Stimulated activated memory B cell treated with anti-CD40 and anti-IgM and Interleukin-4, amounts not matched to agents 10 μg/mL and 1 μg/mL and 100 μg/mL, for 72 hours (primary cell): ENCODE results near the gene ZNF410.
"Not testable (repeated sequence)": the region's sequence is repeated elsewhere in the genome, so short reads cannot be mapped to it uniquely, and the experiment has no call there.

Source experiments
- ATAC-seq: fragments of 150-1000 bp; cut with Tn5 transposase; 2 replicates; pipeline ENCODE4 v1.10.0; 2021
- H3K27ac Mint-ChIP-seq: one replicate; pipeline ENCODE4 v1.8.0; 2022; ENCODE audit warnings: mild to moderate bottlenecking, mixed read lengths
- H3K27me3 Mint-ChIP-seq: one replicate; pipeline ENCODE4 v1.8.0; 2022; ENCODE audit warnings: mixed read lengths
- H3K36me3 Mint-ChIP-seq: one replicate; pipeline ENCODE4 v1.8.0; 2022; ENCODE audit warnings: mixed read lengths
- H3K4me1 Mint-ChIP-seq: one replicate; pipeline ENCODE4 v1.8.0; 2022; ENCODE audit warnings: mixed read lengths
- H3K4me3 Mint-ChIP-seq: one replicate; pipeline ENCODE4 v1.8.0; 2022; ENCODE audit warnings: mild to moderate bottlenecking, moderate library complexity, mixed read lengths
- H3K9me3 Mint-ChIP-seq: one replicate; pipeline ENCODE4 v1.8.0; 2022; ENCODE audit warnings: mixed read lengths

Gene ZNF410, protein sequence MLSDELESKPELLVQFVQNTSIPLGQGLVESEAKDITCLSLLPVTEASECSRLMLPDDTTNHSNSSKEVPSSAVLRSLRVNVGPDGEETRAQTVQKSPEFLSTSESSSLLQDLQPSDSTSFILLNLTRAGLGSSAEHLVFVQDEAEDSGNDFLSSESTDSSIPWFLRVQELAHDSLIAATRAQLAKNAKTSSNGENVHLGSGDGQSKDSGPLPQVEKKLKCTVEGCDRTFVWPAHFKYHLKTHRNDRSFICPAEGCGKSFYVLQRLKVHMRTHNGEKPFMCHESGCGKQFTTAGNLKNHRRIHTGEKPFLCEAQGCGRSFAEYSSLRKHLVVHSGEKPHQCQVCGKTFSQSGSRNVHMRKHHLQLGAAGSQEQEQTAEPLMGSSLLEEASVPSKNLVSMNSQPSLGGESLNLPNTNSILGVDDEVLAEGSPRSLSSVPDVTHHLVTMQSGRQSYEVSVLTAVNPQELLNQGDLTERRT

DNA sequence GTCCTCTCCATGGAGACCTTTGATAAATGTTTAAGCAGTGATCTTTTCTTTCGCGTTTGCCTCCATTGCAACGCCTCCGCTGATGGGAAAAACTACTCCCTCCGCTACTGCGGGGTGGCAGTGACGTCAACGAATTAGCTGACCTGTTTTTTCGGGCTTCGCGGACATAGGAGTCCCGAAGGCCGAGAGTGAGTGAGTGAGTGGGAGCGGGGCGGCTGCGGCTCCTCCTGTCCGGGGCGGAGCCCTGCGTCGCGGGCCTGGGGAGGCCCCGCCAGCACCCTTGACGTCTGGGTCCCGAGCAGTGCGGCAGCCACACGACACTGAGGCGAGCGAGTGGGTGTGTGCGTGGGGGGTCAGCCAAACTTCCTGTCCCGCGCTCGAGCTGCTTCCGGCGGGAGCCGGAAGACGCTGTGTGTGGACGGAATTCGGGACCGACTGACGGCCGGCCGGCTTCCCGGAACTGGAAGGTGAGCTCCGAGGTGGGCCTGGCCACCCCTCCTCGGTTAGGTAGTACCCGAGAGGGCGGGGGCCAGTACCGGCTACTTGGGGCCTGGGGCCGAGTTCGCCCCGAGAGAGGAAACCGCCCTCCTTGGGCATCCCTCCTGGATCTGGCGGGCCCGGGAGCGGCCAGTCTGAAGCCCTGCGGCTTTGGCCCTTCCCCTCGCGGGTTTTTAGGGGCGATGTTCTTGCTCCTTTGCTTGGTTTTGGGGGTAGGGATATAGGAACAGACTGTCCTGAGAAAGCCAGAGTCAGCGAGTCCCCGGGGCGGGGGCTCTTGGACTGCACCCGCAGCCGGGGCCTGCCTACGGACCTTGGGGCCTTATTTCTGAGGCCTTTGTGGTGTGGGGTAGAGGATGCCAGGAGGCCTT lies at the start of gene ZNF410:
ZNF410 (plus strand) TSS at position 411 of the 869 bp plus-strand sequence. CDS start 5,317 bp downstream, outside the sequence.
- Mint-ChIP-seq H3K27ac (peak within 1 kb of the TSS; percentile 98), H3K36me3 (no peaks in the 10 kb centered on the region), H3K4me3 (peak within 1 kb of the TSS; percentile 90), H3K4me1 (peaks cover 46% of the 10 kb centered on the region), H3K9me3 (no peaks in the 10 kb centered on the region), H3K27me3 (no peaks in the 10 kb centered on the region)
- peak; percentile 100 for ATAC-seq

DNA sequence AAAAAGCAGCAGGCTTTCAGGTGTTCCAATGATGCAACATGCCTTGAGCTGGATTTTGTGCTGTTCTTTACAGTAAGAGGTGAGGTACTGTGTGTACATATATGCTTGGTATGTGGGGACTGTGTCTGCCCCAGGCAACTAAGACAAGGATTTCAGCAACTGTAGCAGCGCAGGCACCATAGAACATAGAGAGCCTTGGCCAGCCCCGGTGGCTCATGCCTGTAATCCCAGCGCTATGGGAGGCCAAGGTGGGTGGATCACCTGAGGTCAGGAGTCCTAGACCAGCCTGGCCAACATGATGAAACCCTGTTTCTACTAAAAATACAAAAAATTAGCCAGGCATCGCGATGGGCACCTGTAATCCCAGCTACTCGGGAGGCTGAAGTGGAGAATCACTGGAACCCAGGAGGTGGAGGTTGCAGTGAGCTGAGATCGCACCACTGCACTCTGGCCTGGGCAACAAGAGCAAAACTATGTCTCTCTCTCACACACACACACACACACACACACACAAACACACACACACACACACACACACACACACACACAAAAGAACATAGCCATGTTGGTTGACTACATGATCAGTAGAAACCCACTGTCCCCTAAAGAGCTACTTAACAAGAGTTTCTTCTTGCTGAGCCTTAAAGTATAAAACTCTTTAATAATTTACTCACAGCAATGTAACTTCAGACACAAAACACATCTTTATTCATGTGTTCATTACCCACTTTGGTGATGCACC lies 48.2 kb upstream of the ZNF410 start:
- not testable (repeated sequence) for H3K4me3 Mint-ChIP-seq, H3K27me3 Mint-ChIP-seq, H3K4me1 Mint-ChIP-seq, H3K36me3 Mint-ChIP-seq, H3K9me3 Mint-ChIP-seq, H3K27ac Mint-ChIP-seq, ATAC-seq

DNA sequence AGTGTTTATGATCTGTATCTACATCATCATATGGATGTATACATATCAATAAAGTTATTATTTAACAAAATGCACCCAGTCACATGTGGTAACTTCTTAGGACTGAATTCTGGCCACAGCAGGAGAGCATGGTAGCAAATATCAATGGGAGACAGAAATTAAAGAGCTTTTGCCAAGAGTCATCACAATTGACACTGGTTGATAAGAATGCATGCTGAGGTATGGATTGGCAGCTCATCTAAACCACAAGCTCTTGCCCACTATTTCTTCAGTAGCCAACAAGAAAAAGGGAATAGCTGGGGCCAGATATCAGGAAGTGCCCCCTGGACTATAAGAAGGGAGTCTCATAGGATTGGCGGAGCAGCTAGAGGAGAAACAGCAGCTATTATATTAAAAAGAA lies 44.5 kb upstream of the ZNF410 start:
- Mint-ChIP-seq H3K27me3 (no peaks in the 10 kb centered on the region), H3K27ac (no peak overlapping the region)

DNA sequence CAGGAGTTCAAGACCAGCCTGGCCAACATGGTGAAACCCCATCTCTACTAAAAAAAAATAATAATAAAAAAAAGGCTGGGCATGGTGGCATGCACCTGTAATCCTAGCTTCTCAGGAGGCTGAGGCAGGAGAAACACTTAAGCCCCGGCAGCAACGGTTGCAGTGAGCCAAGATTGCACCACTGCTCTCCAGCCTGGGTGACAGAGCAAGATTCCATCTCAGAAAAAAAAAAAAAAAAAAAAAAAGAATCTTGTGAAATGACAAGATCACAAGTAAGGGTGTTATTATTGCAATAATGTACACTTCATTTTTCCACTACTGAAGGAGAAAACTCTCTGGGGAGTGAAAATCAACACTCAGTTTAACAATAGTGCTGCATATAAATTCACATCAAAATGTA lies 43.8 kb upstream of the ZNF410 start:
- Mint-ChIP-seq H3K4me1 (no peaks in the 10 kb centered on the region), H3K27ac (no peak overlapping the region), H3K36me3 (no peaks in the 10 kb centered on the region), H3K9me3 (peaks cover 3% of the 10 kb centered on the region), H3K4me3 (no peak overlapping the region), H3K27me3 (no peaks in the 10 kb centered on the region)
- ATAC-seq, result no peak

More for the DNA sequence above, 44.5 kb upstream of the ZNF410 start:
- ATAC-seq, result no peak
- H3K36me3 Mint-ChIP-seq, result no peaks in the 10 kb centered on the region
- no peak overlapping the region for H3K4me3 Mint-ChIP-seq
- H3K4me1 Mint-ChIP-seq, result no peaks in the 10 kb centered on the region
- peaks cover 3% of the 10 kb centered on the region for H3K9me3 Mint-ChIP-seq

DNA sequence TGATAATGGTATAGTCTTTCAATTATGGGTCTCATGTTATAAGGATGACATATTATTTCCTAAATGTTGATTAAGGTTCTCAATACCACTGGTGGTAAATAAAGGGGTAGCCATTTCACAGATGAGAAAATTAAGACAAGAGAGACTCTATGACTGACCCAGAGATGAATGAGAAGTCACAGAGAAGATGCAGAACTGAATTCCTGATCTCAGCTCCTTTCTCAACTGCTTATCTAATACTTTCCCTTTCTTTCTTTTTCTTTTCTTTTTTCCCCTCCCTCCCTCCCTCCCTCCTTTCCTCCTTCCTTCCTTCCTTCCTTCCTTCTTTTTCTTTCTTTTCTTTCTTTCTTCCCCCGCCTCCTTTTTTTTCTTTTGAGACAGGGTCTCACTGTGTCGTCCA lies 43.4 kb upstream of the ZNF410 start:
- no peaks in the 10 kb centered on the region for H3K4me1 Mint-ChIP-seq
- H3K27ac Mint-ChIP-seq, result no peak overlapping the region
- H3K4me3 Mint-ChIP-seq, result no peak overlapping the region
- peaks cover 3% of the 10 kb centered on the region for H3K9me3 Mint-ChIP-seq
- no peak for ATAC-seq
- no peaks in the 10 kb centered on the region for H3K27me3 Mint-ChIP-seq
- no peaks in the 10 kb centered on the region for H3K36me3 Mint-ChIP-seq

DNA sequence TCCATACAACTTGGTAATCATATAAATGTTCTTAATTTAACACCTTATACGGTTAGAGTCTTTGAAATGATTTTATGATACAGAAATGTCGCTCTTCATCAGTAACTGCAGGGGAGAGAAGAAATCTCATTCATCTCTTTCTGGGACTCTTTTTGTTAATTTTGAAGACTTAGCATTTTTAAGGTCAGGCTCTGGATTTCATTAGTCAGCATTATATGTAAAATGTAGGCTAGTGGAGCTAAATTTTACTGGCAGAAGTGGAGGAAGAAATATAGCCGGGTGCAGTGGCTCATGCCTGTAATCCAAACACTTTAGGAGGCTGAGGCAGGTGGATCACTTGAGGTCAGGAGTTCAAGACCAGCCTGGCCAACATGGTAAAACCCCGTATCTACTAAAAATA lies 39.7 kb upstream of the ZNF410 start:
- Mint-ChIP-seq H3K4me3 (no peak overlapping the region), H3K27ac (no peak overlapping the region), H3K27me3 (no peaks in the 10 kb centered on the region), H3K9me3 (peaks cover 3% of the 10 kb centered on the region), H3K36me3 (no peaks in the 10 kb centered on the region), H3K4me1 (peaks cover 12% of the 10 kb centered on the region)
- ATAC-seq, result no peak

DNA sequence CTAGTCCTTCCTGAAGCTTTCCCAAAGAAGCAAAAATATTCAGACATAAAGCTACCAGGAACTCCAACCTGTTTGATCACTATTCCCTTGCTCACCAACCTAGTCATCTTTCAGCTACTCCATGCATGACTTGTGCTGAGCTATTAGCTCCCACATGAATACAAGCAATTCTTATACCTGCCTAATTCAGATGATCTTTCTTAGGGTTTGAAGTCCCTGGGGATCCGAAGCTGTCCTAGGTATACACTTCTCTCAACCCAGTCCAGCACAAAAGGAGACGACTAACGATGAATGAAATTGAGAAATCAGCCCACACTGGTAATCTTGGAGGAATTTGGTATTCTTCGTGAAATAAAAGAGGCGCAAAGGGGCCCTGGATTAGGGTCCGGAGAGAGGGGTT lies 35.7 kb upstream of the ZNF410 start:
- Mint-ChIP-seq H3K4me3 (peak overlapping the region; percentile 91), H3K27ac (peak overlapping the region; percentile 95), H3K9me3 (no peaks in the 10 kb centered on the region), H3K27me3 (no peaks in the 10 kb centered on the region), H3K4me1 (peaks cover 22% of the 10 kb centered on the region), H3K36me3 (no peaks in the 10 kb centered on the region)
- ATAC-seq, result no peak

DNA sequence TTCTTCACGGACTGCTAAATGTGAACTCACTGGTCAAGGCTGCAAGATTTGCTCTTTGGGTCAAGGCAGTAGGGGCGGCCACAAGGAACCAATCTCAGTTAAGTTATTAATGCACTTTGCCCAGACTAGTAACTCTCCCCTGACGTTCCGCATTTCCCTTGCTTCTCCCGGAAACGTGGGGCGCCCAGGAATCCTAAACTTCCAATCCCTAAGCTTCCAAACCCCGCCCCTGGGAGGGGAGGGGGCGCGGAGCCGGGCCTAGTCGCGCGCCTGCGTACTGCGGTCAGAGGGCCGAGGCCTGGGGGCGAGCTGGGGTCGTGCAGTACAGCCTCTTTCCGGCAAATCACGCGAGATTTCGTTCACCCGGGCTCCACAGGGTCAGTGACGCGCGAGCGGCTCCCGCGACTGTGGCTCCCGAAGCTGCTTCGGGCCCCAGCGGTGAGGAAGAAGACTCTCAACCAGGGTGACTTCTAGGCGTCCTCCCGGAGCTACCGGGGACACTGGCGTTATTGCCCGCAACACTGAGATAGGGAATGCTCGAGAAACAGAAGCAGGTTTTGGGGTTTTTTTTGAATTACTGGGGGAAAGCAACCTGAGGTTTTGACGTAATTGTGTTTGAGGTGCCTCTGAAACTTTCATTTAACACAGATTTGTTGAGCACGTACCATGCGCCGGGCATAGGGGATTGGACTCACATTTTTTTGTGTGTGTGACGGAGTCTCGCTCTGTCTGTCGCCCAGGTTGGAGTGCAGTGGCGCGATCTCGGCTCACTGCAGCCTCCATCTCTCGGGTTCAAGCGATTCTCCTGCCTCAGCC lies 34.9 kb upstream of the ZNF410 start, which contains the start of gene PTGR2:
PTGR2 (plus strand) TSS at position 265 of the 816 bp plus-strand sequence. CDS start 7,032 bp downstream, outside the sequence.
- Mint-ChIP-seq H3K27me3 (no peaks in the 10 kb centered on the region), H3K27ac (peak within 1 kb of the TSS; percentile 95), H3K9me3 (no peaks in the 10 kb centered on the region), H3K4me1 (peaks cover 22% of the 10 kb centered on the region), H3K4me3 (peak within 1 kb of the TSS; percentile 91), H3K36me3 (no peaks in the 10 kb centered on the region)
- peak; percentile 98 for ATAC-seq

DNA sequence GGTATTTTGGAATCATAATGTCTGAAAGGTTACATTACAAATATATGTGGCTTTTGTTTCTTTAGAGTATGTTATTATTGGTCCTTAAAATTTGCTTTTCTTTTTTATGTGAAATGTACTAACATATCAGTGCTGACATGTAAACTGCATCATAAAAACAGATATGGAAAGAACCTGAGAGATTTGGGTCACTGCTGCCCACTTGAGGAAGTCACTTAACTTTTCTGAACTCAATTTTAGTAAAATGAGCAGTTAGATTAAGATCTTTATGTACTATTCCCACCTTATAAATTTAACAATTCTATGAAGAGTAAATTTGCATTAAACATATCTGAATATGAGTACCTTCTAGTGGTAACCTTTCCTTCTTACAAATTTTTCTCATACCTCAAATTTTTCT lies 27.5 kb upstream of the ZNF410 start:
- peaks cover 4% of the 10 kb centered on the region for H3K4me1 Mint-ChIP-seq
- no peak for ATAC-seq
- H3K27ac Mint-ChIP-seq, result no peak overlapping the region
- no peak overlapping the region for H3K4me3 Mint-ChIP-seq
- H3K9me3 Mint-ChIP-seq, result no peaks in the 10 kb centered on the region
- peaks cover 2% of the 10 kb centered on the region for H3K36me3 Mint-ChIP-seq
- no peaks in the 10 kb centered on the region for H3K27me3 Mint-ChIP-seq

DNA sequence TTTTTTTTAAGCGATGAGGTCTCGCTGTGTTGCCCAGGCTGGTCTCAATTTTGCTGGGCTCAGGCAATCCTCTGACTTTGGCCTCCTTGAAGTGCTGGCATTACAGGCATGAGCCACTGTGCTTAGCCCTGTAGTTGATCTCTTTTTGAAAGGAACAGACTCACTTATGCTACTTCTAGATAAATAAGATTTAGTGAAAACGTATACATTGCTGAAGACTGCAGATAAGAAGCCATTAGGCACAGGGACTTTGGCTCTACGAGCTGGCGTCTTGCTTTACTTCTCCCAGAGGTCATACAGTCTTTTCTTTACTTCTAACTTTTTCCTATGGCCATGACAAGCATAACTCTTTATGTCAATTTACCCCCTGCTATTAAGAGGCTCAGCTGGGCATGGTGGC lies 25.6 kb upstream of the ZNF410 start:
- no peaks in the 10 kb centered on the region for H3K27me3 Mint-ChIP-seq
- no peak overlapping the region for H3K27ac Mint-ChIP-seq
- H3K9me3 Mint-ChIP-seq, result no peaks in the 10 kb centered on the region

DNA sequence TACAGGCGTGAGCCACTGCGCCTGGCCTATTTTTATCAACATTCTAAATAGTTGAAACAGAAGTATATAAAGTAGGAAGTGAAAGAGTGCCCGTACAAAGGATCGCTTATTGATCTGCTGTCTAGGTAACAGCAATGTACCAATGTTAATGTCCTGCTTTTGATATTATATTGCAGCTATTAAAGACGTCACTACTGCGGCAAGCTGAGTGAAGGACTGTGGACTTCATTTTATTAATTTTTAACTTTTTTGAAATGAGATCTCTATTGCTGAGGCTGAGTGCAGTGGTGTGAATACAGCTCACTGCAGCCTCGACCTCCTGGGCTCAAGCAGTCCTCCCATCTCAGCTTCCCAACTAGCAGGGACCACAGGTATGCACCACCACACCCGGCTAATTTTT lies 24.2 kb upstream of the ZNF410 start:
- peaks cover 4% of the 10 kb centered on the region for H3K4me1 Mint-ChIP-seq
- H3K27ac Mint-ChIP-seq, result no peak overlapping the region
- peaks cover 15% of the 10 kb centered on the region for H3K36me3 Mint-ChIP-seq
- H3K27me3 Mint-ChIP-seq, result no peaks in the 10 kb centered on the region
- H3K4me3 Mint-ChIP-seq, result peak overlapping the region; percentile 58
- H3K9me3 Mint-ChIP-seq, result no peaks in the 10 kb centered on the region
- no peak for ATAC-seq

More for the DNA sequence above, 25.6 kb upstream of the ZNF410 start:
- H3K4me1 Mint-ChIP-seq, result peaks cover 4% of the 10 kb centered on the region
- ATAC-seq, result no peak
- peaks cover 15% of the 10 kb centered on the region for H3K36me3 Mint-ChIP-seq
- H3K4me3 Mint-ChIP-seq, result no peak overlapping the region

DNA sequence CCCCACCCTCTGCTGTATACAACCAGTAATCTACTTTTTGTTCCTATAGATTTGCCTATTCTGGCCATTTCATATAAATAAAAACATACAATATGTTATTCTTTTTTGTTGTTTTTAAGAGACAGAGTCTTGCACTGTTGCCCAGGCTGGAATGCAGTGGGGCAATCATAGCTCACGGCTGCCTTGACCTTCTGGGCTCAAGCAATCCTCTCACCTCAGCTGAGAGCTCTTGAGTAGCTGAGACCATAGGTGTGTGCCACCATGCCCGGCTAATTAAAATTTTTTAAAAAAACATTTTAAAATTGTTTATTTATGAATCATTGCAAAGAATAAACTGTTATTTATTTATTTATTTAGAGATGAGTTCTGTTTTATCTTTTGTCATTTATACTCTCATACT lies 23.4 kb upstream of the ZNF410 start:
- H3K4me3 Mint-ChIP-seq, result no peak overlapping the region
- H3K27ac Mint-ChIP-seq, result no peak overlapping the region
- peaks cover 4% of the 10 kb centered on the region for H3K4me1 Mint-ChIP-seq
- H3K36me3 Mint-ChIP-seq, result peaks cover 15% of the 10 kb centered on the region
- H3K27me3 Mint-ChIP-seq, result no peaks in the 10 kb centered on the region
- H3K9me3 Mint-ChIP-seq, result no peaks in the 10 kb centered on the region
- ATAC-seq, result no peak

DNA sequence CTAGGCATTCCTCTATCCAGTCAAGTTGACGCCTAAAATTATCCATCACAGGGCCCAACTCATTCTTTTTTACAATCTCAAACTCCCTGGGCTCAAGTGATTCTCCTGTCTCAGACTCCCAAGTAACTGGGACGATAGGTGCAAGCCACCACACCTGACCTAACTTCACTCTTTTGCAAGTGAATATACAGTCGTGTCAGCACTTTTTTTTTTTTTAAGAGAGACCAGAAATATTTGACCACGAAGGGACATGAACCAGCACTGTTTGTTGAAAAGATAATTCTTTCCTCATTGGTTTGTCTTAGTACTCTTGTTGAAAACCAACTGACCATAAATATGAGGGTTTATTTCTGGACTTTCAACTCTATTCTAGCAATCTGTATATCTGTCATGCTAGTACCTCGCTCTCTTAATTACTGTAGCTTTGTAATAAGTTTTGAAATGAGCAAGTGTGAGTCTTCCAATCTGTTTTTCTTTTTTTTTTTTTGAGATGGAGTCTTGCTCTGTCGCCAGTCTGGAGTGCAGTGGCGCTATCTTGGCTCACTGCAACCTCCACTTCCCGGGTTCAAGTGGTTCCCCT lies 21.0 kb upstream of the ZNF410 start:
- Mint-ChIP-seq H3K9me3 (no peaks in the 10 kb centered on the region), H3K4me3 (no peak overlapping the region), H3K4me1 (peaks cover 4% of the 10 kb centered on the region), H3K36me3 (peaks cover 15% of the 10 kb centered on the region), H3K27me3 (no peaks in the 10 kb centered on the region), H3K27ac (no peak overlapping the region)
- no peak for ATAC-seq

DNA sequence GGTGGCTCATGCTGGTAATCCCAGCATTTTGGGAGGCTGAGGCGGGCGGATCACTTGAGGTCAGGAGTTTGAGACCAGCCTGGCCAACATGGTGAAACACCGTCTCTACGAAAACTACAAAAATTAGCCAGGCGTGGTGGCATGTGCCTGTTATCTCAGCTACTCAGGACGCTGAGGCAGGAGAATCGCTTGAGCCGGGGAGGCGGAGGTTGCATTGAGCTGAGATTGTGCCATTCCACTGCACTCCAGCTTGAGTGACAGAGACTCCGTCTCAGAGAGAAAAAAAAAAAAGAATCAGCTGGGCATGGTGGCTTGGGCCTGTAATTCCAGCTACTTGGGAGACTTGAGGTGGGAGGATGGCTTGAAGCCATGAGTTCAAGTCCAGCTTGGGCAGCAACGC lies 16.9 kb upstream of the ZNF410 start:
- not testable (repeated sequence) for ATAC-seq, H3K27ac Mint-ChIP-seq
- peaks cover 12% of the 10 kb centered on the region for H3K36me3 Mint-ChIP-seq

More for the DNA sequence above, 16.9 kb upstream of the ZNF410 start:
- H3K4me1 Mint-ChIP-seq, H3K9me3 Mint-ChIP-seq, H3K4me3 Mint-ChIP-seq, H3K27me3 Mint-ChIP-seq: not testable (repeated sequence)
